HG02763 (cell line): Measurements from ENCODE around the gene GID8.

Experiments
- ATAC-seq: cut with Tn5 transposase; IDR thresholded peaks from one replicate; pipeline ENCODE4 v1.9.1; 2021; ENCODE audit warnings: mild to moderate bottlenecking, moderate library complexity; ENCODE audit not compliant: unreplicated experiment

The GID8 gene

DNA sequence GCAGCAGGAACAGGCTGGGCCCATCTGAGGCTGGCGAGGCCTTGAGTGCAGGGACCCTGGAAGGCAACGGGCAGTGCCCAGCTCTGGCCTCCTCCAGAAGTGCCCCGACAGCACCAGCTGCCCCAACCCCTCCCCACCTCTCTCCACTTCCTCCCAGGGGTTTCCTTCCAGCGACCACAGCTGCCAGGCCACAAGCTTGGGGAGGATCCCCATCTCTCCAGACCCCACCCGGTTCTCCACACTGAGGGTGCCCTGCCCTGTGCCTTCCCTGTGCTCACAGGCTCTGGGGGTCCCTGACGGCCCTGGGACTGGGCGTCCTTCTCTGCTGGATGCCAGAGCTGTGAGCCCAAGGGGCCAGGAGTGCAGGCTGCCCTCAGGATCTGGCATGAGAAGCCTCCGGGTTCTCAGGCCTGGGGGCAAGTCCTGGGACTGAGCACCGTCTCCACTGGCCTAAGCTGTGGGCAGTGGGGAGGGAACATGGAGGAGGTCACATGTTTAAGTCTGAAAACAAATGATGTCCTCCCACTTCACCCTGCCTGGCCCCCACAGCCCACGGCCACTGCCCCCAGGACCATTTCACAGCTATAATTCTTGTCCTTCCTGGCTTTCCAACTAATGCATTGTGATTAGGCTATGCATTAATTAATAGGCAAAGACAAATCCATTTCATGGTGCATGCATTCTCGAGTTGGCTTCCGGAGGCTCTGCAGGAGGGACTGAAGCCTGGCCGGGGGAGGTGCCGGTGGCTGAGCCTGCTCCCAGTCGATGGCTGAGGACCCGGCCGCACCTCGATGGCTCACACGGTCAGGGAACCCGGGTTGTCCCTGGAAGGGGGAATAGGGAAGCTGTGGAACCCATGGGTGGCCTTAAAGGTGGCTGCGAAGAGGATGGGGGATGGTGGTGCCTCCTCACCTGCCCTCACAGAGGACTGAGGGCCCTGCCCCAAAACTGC lies 44.5 kb downstream of the GID8 start:
- no peak for ATAC-seq

DNA sequence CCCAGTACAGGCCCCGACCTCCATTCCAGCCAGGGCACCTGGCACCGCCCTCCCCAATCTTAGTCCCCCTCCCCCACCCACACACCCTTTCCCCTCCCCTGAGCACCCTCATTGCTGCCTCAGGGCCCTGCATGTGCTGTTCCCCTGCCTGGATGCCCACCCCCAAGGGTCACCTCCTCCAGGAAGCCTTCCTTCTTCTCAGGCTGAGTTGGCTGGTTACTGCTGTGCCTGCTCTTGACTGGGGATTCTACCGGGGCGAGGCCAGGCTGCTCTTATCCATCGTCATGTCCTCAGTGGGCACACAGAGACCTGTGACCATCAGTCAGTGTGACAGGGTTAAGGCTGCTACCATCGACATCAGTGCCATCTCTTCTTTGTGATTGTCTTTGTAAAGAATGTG lies 45.3 kb downstream of the GID8 start:
- no peak for ATAC-seq

DNA sequence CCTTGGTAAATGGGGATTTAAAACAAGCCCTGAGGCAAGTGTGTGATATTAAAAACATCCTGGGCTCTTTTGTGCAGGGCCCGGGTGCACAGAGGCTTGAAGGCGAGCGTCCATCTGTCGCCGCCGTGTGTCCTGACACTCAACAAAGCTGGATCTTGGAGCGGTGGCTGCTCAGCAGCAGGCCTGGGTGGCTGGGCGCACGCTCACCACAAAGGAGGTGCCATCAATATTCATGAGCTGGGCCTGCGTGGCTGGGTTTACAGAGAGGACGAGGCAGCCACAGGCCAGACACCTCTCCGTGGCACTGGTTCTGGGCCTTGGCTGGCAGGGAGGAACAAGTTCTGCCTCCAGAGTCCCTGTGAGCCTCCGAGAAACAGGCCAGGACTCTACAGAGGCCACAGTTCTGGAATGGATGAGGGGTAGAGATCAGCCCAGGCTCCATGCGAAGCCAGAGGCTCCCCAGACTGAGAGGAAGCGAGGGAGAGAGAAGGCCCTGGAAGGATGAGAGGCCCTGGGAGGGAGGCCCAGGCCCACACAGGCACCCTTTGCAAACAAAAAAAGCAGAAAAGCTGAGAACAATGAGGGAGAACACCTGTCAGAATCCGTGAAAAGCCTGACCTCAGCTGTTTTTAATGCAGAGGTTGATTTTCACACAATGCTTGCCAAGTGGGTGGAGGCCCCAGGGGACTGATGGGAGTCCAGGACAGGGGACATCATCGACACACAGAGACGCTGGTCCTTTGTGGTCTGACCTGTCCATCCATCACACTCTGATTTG lies 46.9 kb downstream of the GID8 start:
- ATAC-seq = no peak

DNA sequence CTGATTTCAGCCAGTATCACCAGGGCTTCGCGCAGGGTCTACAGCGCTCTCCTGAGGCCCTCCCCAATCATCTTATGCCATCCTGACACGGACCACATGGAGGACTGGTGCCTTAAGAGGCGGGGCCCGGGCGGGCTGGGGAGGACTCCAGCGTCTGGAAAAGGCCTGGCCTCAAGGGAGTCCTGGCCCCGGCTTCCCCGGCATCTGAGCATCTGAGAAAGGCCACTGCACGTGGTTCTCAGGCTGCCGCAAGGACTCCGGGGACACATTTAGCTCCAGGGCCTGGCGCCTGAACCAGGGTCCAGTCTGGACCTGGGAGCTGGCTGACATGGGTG lies 47.5 kb downstream of the GID8 start:
- no peak for ATAC-seq

DNA sequence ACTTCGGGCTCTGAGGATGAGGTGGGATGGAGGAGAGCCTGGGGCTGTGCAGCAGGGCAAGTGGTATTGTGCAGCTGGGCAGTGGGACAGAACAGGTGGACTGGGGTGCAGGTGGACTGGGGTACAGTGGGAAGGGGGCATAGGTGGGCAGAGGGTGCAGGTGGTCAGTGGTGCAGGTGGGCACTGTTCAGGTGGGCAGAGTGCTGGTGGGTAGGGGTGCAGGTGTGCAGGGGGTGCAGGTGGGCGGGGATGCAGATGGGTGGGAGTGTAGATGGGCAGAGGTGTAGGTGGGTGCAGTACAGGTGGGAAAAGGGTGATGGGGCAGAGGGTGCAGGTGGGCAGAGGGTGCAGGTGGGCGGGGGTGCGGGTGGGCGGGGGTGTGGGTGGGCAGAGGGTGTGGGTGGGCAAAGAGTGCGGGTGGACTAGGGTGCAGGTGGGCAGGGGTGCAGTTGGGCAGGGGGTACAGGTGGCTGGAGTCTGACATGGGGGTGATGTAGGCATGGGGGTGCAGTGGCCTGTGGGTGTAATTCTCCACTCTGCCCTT lies 48.4 kb downstream of the GID8 start:
- ATAC-seq = no peak

DNA sequence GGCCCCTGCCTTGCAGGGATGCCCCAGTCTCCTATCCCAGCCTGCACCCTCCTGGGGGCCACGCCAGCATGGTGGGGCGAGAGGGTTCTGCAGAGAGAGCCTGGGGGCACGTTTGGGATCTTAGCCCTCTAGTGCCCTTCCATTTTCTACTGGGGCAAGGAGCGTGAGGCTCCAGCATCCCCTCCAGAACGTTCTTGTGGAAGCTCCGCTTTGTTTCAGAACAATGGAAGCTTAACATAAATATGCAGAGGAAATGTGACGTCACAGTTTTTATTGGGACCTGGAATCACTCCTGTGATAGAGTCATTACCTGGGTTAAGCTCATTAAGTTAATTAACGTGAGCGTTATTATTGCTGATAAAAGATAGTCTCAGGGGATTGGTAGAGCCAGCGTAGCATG lies 49.2 kb downstream of the GID8 start:
- ATAC-seq = no peak

DNA sequence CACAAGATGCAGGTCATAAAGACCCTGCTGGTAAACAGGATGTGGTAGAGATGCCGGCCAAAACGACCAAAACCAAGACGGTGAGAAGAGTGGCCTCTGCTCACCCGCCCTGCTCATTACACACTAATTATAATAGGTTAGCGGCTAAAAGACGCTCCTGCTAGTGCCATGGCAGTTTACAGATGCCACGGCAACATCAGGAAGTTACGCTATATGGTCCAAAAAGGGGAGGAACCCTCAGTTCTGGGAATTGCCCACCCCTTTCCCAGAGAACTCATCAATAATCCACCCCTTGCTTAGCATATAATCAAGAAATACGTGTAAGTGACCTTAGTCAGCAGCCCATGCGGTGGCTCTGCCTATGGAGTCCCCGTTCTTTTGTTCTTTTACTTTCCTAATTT lies 51.3 kb downstream of the GID8 start:
- ATAC-seq = no peak

DNA sequence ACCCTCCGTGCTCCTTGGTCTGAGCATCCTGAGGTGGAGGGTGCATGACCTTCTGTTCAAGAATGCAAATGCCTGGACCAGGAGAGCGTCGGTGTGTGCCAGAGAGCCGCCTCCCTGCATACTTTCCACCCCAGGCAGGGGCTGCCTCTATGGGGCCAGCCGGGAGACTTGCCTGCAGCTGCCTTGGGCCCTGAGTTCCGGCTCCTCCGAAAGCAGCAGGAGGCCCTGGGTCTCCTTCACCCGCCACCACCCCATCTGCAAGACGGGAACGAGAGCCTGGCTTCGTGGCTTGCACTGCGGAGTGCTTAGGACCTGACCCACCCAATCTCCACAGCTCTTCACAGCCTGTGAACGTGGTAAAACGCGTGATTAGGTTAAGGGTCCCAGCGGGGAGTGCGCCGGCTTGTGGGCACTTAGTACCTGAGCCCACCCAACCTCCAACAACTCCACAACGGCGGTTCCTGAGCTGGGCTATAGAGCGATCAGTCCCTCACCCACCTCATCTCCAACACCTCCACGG lies 52.4 kb downstream of the GID8 start:
- no peak for ATAC-seq

DNA sequence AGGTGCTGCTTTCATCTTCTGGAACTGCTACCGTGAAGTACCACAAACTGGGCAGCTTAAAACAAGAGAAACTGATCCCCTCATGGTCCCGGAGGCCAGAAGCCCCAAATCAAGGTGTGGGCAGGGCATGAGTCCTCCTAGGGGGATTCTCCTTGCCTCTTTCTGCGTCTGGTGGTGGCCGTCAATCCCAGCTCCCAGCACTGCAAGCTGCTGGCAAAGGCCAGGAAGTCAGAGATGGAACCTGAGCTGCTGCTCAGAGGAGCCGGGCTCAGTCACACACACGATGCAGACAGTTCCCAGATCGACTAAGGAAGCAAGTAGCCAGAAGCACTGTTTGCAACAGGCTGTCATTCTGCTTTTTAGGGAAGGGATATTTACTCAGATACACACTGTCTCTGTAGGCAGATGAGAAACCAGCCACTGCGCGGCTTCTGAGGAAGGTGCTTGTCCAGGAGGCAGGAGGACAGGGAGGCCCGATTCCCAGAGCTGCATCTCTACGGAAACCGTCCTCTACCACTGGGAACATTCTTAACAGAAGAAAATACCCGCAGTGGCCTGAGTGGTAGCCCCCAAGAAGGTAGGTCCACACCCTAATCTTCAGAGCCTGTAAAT lies 53.4 kb downstream of the GID8 start:
- ATAC-seq = no peak

DNA sequence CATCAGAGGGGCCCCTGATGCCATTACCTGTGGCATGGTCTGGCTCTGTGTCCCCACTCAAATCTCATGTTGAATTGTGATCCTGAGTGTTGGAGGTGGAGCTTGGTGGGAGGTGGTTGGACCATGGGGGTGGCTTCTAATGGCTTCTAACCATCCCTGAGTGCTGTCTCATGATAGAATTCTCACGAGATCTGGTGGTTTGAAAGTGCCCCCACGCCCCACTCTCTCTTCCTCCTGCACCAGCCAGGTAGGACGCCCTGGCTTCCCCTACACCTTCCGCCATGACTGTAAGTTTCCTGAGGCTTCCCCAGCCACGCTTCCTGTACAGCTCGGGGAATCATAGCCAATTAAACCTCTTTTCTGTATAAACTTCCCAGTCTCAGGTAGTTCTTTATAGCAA lies 53.9 kb downstream of the GID8 start:
- no peak for ATAC-seq

DNA sequence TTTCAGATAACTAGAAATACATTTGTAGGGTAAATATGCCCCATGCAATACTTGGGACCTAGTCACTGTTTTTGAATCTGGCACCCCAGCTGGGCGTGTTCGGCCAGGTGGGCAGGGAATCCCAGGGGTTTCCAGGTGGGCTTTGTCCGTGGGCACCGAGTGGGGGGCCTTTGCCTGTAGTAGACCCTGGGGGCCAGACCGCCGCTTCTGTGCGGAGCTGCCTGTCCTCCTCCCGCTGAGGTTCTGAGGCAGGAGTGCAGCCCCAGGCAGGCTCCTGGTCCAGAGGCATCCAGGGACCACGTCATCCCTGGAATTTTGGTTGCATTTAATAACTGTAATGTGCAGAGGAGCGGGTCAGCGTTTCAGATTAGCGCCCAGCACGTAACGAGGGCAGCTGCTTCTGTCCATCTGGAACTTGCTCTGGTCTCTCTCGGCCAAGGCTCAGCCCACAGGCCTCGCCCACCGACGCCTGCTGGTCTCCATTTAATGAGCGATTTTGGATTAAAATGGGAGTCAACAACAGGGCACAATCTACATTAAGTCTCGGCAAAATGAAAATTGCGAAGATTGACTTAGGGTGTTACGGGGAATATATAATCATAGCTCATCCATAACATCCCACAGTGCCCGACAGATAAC lies 56.0 kb downstream of the GID8 start:
- ATAC-seq = no peak

DNA sequence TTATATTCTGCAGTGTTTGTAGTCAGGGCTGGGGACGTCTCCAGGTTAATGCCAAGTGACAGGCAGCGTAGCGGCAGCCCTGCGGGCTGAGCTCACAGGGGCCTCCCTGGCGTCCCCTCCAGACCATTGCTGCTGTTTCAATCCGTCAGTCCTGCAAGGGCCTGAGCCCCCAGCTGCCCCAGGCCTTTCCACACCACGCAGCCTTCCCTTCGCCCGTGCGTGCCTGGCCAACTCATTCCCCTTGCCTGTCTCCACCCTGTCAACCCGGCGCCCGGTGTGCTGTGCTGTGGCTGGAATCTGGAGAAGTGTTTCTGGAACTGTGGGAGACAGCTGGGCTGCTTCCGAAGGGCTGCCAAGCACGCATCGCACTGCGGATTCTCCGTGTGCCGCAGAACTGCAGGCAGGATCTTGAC lies 56.9 kb downstream of the GID8 start:
- no peak for ATAC-seq

DNA sequence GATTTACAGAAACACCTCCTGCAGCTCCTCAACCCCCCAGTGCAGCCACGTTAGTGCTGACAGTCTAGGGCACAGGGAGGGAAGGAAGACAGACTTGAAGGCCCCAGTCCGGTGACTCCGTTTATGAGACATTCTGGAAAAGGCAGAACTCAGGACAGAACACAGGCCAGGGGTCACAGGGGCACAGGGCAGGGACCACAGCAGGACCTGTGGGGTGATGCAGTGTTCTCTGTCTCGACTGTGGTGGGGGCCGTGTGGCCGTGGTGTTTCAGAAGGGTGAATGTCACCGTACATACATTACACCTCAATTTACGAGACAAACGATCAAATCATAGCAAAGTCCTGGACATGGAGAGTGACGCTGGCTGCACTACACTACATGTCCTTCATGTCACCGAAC lies 57.5 kb downstream of the GID8 start:
- ATAC-seq = no peak

DNA sequence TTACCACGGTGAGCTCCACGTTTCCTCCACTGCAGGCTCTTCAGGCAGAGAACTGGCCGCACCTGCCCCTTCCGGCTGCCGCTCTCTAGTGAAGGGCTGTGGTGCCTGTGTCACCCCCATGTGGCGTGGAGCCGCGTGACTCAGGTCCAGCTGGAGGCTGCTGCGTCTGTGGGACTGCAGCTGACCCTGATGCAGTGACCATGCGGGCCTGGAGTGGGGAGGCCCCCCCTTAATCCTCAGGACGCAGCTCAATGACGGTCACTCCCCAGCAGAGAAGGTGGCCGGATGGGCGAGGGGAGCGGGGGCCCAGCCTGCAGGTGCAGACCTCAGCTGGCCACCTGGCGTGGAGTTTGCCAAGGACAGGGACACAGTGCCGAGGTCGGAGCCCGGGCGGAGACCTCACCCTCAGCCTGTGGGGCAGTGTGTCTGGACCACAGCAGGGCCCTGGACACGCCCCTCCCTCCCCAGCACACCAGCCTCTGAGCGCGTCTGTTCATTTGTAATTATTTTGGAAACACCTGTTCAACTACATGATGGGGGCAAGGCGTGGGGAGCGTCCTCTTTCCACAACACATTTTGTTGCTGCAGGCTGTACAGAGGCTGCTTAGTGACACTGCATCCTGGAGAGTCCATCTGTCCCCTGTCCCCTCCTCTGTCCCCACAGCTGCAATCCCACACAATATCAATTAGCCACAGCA lies 58.1 kb downstream of the GID8 start:
- ATAC-seq = no peak

DNA sequence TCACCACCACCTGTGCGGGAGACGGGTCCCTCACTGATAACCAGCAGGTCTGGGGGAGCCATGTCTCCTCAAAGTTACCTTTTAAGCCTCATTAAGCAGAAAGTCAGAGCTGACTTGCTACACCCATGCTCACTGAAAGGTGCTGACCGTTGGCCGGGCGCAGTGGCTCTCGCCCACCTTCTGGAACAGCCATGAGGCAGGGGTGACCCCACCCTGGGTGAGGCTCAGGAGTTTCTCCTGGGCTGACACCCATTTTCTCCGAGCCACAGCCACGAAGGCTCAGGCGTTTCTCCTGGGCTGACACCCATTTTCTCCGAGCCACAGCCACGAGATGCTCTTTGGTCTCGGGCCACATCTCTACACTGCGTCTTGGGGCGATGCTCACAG lies 58.6 kb downstream of the GID8 start:
- no peak for ATAC-seq

DNA sequence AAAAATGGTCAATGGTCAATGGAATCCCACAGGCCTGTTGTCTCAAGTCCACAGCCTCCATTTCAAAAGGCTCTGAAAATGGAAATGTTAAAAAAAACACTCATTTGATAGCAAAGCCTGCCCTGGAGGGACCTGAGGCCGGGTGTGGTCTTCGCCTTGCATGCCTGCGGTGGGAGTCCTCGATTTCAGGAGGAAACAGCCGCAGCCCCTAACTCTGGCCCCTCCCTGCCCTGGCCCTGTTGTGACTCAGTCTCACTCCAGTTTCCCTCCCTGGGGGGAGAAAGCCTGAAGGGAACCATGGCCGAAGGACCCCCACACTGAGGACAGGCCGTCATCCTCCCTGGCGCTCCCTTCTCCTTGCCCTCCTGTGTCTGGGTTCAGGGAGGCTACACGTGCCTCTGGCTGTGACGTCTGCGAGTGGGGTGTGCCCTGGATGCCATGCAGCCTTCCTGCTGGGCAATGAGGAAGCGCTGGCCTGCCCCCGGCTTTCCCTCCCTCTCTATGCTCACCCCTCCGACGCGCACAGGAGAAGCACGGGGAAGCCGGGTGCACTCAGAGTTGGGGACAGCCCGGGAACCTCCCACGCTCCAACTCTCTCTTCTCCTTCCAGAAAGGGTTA lies 59.6 kb downstream of the GID8 start:
- ATAC-seq = no peak
